SU-DHL-6 (cell line): ENCODE measurements around the gene NCBP3.

Experiments used
- CTCF ChIP-seq: fragments of 200-600 bp; sonication (generic); IDR thresholded peaks from one replicate; pipeline ENCODE4 v1.5.1; 2017; ENCODE audit warnings: antibody characterized with exemption, mild to moderate bottlenecking, low read length, moderate library complexity; ENCODE audit not compliant: insufficient read depth, poor library complexity, severe bottlenecking
- EZH2phosphoT487 ChIP-seq: fragments of 200-600 bp; sonication (generic), shearing (Covaris generic); conservative IDR thresholded peaks from 2 replicates; pipeline ENCODE4 v1.6.1; 2018; ENCODE audit warnings: mild to moderate bottlenecking, antibody characterized with exemption, low read length, moderate library complexity, mixed read lengths

DNA sequence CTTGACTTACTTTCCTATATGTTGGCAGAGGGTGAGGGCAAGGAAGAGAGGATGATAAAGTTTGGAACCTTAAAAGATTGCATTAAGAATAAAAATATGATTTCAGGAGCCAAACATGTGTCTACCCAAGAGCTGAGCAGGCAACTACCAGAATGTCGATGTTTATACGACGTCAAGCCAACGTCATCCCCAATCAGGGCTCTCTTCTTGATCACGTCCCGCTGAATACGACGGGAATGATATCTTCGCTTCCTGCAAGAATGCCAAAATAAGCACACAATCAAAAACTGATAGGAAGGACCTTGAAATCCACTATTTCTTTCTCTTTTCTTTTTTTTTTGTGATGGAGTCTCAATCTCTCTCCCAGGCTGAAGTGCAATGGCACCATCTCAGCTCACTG is 24.9 kb downstream of the NCBP3 start:
- TF ChIP-seq CTCF: no peak
- TF ChIP-seq EZH2phosphoT487: no peak
